GM21360 (cell line): Measurements from ENCODE around the gene ACTN4.

Experiments
- ATAC-seq: cut with Tn5 transposase; IDR thresholded peaks from one replicate; pipeline ENCODE4 v1.9.1; 2021; ENCODE audit warnings: mild to moderate bottlenecking, moderate library complexity; ENCODE audit not compliant: unreplicated experiment

Gene ACTN4

GRCh38 chr19:38676878-38677646 is 29.6 kb downstream of the ACTN4 start:
- ATAC-seq: no peak

DNA sequence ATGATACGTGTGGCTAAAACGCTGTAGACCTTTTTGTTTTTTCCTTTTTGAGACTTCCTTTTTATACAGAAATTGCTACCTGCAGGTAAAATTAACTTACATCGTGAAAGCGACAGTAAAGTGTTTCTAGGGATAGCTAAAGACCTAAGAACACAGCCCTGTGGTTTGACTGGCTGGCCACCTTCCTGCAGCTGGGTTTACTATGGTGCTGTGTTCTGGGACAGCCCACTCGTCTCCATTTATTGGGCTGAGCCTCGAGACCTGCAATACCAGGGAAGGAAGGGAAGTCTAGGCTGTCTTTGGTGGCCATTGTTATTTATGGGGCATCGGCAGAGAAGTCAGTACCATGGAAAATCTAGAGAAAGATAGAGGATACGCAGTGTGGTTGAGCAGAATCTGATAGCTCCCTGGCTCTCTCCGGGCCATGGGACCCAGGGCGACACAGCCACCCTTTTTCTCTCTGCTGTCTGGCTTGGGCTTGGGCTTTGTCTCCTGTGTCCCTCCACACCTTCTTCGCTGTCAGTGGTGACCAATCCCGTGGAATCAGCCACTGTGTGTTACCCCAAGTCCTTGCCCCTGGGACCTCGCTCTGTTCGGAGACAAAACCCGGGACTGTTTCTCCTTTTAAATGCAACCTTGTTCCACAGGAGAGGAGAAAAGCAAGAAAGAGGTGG is 30.9 kb downstream of the ACTN4 start:
- no peak for ATAC-seq

DNA sequence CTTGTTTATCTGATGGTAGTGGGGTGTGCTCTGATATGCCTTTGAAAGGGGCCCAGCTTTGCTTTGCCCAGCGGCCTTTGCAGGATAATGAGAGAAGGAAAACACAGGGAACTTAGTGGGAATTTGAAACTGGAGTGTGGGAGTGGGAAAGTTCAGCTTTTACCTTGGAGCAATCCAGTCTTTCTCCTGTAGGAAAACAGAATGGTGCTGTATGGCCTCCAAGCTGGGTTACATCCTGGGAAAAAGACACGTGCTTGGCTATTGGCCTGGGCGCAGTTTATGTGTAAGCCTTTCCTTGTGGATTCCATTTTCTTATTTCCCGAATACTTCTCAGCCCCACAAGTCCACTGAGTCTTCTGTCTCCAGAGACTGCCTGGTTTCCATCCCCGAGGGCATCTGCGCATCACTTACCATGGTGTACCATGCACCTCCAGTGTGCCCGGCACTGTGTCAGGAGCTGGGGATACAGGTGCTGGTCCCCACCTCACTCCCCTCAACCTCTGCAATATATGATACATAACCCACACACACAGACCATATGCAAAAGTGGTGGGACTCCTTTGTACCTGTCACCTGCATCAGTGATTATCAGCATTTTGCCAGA is 31.5 kb downstream of the ACTN4 start:
- ATAC-seq: no peak

- ATAC-seq: no peak
These were observed 32.4 kb downstream of the ACTN4 start for GRCh38 chr19:38679839-38680238.

DNA sequence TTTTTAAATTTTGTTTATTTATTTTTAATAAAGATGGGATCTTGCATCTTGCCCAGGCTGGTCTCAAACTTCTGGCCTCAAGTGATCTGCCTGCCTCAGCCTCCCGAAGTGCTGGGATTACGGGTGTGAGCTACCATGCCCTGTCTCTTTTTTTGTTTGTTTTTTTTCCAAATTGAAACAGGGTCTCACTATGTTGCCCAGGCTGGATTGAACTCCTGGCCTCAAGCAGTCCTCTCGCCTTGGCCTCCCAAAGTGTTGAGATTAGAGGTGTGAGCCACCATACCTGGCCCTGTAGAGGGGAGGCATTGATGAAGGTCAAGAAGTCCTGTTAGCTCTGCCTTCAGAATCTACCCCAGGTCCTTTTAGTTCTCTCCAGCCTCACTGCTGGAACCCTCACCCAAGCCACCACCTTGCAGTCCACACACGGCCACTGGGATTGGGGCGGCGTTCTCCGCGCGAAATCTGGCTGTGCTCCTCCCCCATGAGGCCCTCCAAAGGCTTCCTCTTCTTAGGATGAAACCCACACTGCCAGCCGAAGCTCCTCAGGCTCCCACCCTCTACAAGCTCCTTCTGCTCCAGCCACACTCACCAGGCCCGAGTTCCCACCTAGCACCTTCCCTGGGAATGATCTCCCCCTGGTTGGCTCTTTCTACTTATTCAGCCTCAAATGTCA is 34.9 kb downstream of the ACTN4 start:
- no peak for ATAC-seq

DNA sequence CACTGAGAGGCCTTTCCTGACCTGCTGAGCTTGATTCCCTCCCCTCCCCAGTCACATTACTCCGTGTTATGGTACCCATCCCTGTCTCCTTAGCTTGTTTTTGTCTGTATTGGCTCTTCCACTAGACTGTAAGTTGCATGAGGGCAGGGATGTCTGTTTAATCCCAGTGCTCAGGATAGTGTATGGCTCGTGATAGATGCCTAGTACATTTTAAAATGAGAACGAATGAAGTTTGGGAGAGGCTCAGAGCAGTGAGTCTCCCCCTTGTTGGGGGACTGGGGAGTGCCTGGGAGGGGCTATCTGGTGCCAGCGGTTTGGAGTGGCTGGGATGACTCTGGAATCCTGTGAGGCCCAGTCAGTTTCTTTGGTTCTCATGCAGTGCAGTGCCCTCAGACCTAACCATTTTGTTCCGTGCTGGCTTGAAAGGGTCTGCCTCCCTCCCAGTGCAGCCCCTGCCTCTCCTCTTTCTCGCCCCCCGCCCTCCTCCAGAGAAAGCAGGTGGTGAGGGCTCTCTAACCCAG is 35.5 kb downstream of the ACTN4 start:
- ATAC-seq: no peak

DNA sequence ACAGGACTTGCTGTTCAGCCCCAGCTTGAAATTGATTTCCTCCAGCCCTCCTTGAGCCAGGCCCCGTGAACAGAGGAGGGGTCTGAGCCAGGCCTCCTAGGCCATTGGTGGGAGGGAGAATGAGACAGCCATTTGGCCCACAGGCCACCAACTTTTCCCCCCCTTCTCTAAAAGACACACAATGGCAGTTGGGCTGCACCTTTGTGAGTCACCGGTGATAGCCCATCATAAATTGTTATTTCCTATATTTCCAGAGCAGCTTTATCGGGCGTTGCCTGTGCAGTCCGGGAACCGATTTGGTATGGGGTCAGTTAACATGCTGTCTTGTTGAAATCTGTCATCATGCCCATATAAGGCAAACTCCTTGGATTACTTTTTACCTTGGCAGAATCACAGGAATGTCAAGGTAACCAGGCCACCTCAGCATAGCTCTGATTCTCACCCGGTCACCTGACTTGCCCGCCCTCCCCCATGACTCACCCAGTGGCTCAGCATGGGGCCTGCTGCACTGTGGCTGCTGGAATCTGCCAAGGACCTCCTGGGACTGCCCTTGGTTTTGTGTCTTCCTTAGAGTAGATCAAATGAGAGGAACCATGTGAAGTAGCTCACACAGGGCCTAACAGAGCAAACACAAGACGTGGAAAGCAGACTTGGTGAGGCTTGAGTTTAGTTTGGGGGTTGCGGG is 36.1 kb downstream of the ACTN4 start:
- ATAC-seq: no peak

- no peak for ATAC-seq
These were observed 36.8 kb downstream of the ACTN4 start for GRCh38 chr19:38684078-38684861.

DNA sequence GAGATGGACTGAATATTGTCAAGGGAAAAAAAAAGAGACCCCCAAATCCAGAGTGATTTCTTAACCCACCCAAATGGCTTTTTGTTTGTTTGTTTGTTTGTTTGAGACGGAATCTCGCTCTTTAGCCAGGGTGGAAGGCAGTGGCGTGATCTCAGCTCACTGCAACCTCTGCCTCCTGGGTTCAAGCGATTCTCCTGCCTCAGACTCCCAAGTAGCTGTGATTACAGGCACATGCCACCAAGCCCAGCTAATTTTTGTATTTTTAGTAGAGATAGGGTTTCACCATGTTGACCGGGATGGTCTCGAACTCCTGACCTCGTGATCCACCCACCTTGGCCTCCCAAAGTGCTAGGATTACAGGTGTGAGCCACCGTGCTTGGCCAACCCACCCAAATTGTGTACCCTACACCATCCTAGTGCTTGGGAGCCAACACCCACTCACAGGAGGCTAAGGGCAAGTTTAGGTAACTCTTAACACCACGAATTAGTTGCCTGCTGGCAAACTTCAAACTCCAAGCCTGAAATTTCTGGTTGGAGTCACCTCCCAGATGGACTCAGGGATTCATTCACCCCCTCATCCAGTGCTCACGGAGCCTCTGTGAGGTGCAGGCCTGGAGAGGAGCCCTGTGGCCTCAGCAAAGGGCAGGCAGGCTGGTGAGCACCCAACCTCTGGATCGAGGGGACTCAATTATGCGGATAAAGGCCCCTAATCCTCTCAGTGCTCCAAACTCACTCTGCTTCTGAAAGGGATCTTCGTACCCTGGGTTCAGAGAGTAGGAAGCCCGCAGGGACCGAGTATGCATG is 37.6 kb downstream of the ACTN4 start:
- ATAC-seq: no peak

DNA sequence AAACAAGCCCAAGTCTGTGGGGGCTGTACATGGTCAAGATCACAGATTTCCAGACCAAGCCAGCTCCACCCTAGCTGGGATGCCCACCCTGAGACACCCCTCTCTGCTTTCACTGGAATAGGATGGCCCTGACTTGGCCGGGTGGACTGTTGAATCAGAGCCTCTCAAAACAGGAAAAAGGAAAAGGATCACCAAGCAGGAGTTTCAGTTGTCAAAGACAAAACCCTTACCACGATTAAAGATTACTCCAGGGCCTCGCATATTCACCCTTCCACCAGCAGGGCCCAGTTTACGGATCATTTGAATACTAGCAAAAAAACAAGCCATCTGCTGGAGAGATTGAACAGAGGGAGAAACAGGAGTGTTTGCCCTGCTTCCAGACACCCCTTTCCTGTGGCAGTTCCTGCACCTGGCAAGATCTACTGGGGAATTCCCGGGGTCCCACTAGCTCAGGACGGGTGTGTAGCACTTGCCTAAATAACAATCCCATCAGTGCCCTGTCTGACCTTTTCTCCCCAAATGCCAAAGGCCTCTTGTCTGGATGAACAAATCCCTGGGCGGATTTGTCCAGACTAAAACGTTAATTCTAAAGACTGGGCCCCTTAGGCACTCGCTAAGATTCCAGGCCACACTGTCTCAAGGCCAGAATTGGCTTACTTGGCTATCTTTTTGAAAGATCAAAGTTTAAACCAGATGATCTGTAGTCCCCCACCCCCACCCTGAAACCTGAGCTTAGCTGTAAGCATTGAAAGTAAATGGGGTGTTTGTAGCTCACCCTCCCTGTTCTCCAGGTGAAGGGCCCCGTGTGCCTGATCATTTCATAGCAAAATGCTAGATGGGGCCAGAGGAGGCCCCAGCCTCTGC is 38.4 kb downstream of the ACTN4 start:
- ATAC-seq: no peak

DNA sequence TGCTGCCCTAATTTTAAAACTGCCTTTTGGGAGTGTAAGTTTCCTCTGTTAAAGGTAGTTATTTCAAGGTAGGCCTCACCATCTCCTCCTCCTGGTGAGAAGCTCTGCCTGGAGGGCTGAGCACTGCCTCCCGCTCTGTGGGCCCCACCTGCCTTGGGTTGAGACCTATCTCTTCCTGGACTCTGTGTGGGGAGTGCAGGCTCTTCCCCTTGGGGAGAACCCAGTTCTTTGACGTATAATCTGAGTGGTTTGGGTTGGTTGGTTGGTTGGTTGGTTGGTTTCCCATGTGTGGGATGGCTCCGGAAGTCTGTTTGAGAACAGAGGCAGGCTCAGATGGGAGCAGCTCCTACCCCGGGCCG is 39.1 kb downstream of the ACTN4 start:
- no peak for ATAC-seq

- ATAC-seq: no peak
These were observed 40.5 kb downstream of the ACTN4 start for GRCh38 chr19:38687837-38688378.

- no peak for ATAC-seq
These were observed 42.7 kb downstream of the ACTN4 start for GRCh38 chr19:38690146-38690545.

GRCh38 chr19:38690832-38691231 is 43.4 kb downstream of the ACTN4 start:
- ATAC-seq: no peak

GRCh38 chr19:38691938-38692457 is 44.5 kb downstream of the ACTN4 start:
- ATAC-seq: no peak

DNA sequence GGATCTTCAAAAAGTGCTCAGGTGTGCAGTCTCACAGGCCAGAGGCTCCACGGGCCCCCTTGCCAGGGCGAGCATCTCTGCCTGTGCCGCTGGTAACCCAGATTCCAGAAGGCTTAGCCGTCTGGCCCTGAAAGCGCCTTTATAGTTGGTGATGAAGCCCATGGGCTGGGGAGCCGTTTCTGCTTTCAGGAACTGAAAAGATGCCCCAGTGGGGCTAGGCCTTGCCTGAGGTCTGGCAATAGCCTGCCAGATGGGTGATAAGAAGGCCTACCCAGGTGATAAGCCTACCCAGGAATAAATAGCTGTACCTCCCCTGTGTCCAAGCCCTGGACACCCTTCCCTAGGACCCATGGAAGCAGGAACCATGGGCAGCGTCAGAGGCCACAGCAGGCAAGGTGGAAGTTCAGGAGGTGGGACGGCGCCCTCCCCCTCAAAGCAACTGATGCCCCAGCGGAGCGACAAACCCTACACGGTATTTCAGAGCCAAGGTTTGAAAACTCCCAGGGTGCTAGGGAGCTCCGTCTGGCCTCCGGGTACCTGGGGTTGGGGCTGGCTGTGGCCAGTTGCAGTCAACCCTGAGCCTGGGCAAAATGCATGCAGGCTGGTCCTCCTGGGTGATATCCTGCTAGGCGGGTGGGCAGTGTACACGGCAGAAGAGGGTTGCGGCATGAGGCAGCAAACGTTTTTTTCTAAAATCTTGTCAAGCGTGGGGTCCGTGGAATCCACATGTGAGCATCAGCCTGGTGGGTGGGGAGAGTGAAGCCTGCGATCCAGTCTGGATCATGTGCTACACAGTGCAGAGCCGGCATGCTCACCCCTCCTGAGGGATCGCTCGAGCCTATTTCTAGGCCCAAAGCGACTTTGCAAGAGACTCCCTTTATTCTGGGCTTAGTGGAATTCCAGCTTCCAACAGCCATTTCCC is 45.3 kb downstream of the ACTN4 start:
- no peak for ATAC-seq
